Measurements from ENCODE around the gene ADRM1.

Gene ADRM1

DNA sequence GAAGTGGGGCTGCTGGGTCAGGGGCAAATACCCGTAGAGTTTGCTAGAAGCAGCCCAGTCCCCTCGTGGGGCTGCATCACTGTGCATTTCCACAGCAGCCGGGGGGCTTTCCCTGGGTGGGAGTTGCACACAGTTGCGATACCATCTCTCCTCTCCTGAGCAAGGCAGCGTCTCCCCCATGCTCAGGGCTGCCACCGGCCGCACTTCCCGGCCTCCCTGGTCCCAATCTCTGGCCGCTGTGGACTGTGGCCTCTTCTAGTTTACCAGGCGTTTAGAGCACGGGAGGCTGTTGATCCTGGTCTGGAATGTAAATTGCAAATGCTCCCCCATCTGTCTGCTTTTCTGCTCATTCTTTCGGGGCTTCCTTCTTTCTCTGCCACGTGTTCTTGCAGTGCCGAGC lies 33.4 kb upstream of the ADRM1 start:
- DNase-seq (ENCODE audit: low read depth in 2 of 2) = no peak
- TF ChIP-seq, protein P1, sequence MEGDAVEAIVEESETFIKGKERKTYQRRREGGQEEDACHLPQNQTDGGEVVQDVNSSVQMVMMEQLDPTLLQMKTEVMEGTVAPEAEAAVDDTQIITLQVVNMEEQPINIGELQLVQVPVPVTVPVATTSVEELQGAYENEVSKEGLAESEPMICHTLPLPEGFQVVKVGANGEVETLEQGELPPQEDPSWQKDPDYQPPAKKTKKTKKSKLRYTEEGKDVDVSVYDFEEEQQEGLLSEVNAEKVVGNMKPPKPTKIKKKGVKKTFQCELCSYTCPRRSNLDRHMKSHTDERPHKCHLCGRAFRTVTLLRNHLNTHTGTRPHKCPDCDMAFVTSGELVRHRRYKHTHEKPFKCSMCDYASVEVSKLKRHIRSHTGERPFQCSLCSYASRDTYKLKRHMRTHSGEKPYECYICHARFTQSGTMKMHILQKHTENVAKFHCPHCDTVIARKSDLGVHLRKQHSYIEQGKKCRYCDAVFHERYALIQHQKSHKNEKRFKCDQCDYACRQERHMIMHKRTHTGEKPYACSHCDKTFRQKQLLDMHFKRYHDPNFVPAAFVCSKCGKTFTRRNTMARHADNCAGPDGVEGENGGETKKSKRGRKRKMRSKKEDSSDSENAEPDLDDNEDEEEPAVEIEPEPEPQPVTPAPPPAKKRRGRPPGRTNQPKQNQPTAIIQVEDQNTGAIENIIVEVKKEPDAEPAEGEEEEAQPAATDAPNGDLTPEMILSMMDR (IDR thresholded peaks at IDR 0.05; ENCODE audit: low read depth, low read length) = no peak
- H3K4me3 ChIP-seq (replicated peaks in 1 of 2; ENCODE audit: low read depth in 2 of 2, low read length in 2 of 2) = no peak overlapping the region

DNA sequence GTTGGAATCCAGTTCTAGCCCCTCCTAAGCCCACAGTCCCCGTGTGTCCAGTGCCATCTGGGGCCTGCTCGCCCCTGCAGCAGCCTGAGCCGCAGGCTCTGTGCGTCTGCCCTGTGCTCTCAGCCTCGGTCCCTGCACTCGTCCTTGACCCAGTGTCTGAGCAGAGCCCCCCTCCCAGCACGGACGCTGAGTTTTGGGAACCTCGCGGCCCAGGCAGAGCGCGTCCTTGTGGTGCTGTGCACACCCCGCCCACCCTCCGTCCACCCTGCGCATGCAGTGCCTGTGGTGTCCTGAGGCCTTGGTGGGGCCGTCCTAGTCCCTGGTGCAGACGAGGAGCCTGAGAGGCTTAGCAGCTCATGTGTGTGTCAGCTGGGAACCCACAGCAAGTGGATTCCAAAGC lies 32.9 kb upstream of the ADRM1 start:
- TF ChIP-seq, protein P1 (IDR thresholded peaks at IDR 0.05; ENCODE audit: low read depth, low read length) = no peak
- no peak overlapping the region for H3K4me3 ChIP-seq (replicated peaks in 1 of 2; ENCODE audit: low read depth in 2 of 2, low read length in 2 of 2)
- no peak for DNase-seq (ENCODE audit: low read depth in 2 of 2)

DNA sequence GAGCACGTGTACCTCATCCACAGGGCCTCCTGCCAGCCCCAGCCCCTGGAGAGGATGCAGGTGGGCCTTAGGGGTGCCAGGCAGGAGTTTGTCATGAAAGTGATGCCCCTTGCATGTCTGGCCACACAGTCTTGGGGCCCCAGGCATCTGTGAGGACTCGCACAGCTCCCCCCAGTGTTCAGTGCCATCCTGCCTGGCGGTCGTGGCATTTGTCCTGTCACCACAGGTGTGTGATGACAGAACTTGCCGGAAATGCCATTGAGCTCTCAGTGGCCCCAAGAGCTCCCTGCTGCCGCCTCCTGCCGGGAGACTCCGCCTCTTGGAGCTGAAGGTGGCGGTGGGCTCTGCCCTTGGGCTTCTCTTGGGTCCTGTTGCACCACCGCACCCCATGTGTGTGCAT lies 30.6 kb upstream of the ADRM1 start:
- no peak overlapping the region for H3K4me3 ChIP-seq (replicated peaks in 1 of 2; ENCODE audit: low read depth in 2 of 2, low read length in 2 of 2)
- TF ChIP-seq, protein P1 (IDR thresholded peaks at IDR 0.05; ENCODE audit: low read depth, low read length) = no peak
- DNase-seq (ENCODE audit: low read depth in 2 of 2) = no peak

DNA sequence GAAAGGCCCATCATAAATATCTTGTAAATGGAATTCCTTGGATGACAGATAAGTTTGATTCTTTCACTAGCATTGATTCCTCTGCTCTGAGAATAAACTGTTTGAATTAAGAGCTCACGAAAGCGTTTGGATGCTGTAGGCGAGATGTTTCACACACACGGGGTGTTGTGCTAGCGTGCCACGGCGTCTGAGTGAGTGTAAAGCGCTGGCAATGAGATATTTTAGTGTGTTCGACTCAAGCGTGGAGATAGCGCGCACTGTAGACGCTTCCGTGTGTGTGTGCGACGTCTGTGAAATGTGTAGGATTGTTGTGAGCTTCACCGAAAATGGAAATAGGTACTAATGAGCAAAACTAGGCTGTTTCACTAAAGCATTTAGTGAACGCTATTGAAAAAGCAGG lies 29.4 kb upstream of the ADRM1 start:
- TF ChIP-seq, protein P1 (IDR thresholded peaks at IDR 0.05; ENCODE audit: low read depth, low read length) = no peak
- no peak for DNase-seq (ENCODE audit: low read depth in 2 of 2)
- no peak overlapping the region for H3K4me3 ChIP-seq (replicated peaks in 1 of 2; ENCODE audit: low read depth in 2 of 2, low read length in 2 of 2)

DNA sequence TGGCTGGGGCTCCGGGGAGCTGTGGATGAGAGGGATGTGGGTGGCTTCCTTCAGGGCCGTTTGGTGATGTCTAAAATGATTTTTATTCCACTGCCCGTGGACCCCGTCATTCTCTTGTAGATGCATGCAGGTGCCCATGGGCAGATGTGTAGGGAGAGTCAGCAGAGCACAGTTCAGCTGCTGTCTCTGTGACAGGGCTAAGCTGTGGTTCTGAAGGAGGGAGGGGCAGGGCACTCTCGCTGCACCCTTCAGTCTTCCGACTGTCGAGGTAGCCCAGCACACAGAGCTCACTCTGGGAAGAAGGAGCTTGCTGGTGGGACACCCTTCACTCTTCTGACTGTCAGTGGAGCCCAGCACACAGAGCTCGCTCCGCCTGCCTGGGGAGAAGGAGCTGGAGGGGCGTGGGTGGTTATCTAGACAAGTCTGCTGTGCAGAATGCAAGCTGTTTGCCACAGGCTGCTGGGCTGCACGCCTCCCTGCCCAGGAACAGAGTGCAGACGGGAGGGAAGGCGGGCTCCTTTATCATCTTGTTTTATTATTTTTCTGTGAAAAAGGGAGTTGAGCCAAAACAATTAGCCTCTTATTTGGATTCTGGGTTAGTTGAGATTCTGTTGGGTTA lies 28.4 kb upstream of the ADRM1 start:
- H3K4me3 ChIP-seq (replicated peaks in 1 of 2; ENCODE audit: low read depth in 2 of 2, low read length in 2 of 2) = no peak overlapping the region
- TF ChIP-seq, protein P1 (IDR thresholded peaks at IDR 0.05; ENCODE audit: low read depth, low read length) = no peak
- DNase-seq (ENCODE audit: low read depth in 2 of 2) = peak in 1 of 2 donors; percentile 36

DNA sequence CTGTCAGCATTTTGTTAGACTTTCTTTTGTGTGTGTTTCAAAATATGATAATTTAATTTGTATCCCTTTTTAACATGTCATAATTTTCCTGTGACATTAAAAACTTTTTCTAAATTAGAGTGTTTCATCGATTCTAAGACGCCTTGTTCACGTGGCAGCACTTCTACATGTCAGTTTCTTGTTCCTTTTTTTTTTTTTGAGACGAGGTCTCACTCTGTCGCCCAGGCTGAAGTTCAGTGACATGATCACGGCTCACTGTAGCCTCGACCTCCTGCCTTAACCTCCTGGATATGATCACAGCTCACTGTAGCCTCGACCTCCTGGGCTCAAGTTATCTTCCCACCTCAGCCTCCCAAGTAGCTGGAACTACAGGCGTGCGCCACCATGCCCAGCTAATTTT lies 27.6 kb upstream of the ADRM1 start:
- no peak overlapping the region for H3K4me3 ChIP-seq (replicated peaks in 1 of 2; ENCODE audit: low read depth in 2 of 2, low read length in 2 of 2)
- TF ChIP-seq, protein P1 (IDR thresholded peaks at IDR 0.05; ENCODE audit: low read depth, low read length) = no peak
- DNase-seq (ENCODE audit: low read depth in 2 of 2) = no peak

DNA sequence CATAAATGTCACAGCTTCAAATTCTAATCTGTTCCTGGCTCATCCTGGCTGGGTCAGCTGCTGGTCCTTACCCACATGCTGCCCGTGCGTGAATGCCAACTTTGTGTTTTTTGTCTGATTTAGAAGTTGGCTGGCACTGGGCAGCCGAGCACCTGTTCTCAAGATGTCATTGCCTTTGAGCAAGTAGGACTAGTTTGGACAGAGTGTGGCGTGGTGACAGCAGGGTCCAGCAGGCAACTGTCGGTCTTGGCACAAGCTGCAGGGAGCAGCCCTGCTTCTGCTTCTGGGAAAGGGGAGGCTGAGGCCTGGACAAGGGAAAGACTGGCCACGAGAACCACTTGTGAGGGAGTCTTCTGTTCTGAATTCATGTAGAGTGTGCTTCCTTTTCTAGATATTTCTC lies 26.4 kb upstream of the ADRM1 start:
- TF ChIP-seq, protein P1 (IDR thresholded peaks at IDR 0.05; ENCODE audit: low read depth, low read length) = no peak
- no peak overlapping the region for H3K4me3 ChIP-seq (replicated peaks in 1 of 2; ENCODE audit: low read depth in 2 of 2, low read length in 2 of 2)
- no peak for DNase-seq (ENCODE audit: low read depth in 2 of 2)
